ENCODE measurements around the gene OSM. TPM values are rescaled to one million over a fixed set of nuclear protein-coding genes. Genes with fewer than 3 reads are reported as not detected.
A peak's percentile ranks its signal among the peaks of the same experiment; 100 is the strongest.

OSM gene
- total RNA-seq, 1 experiment from 2014 or later: not detected

DNA sequence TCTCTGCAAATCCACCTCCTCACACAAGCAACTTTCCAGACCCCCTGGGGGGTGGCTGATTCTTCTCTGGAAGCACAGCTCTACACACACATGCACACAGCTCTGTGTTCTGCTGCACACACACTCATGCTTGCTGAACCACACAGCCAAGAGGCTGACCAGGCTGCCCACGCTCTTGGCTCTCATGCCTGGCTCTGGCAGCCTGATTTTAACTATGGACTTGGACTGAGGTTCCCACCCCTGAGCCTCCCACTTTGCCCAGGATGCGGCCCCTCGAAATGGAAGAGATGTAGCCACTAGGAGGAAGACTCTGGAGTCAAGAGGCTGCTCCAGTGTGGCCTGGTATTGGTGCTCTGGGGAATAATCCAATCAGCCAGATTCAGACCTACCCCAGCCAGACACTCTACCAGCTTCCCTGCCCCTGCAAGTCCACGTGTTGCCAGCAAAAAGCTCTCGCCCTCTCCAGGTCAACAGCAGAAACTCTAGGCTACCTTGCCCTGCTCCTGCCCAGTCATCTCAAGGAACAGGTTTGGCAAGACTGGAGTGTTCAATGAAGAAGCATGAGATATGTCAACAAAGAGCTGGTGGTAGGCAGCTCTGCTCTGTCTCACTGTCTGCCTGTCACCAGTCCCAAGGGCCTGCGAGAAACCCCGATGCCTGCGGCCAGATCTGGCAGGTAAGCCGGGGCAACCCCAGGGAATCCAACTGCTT is 31.5 kb upstream of the OSM start:
- DNase-seq (ENCODE audit: low read depth): no peak

DNA sequence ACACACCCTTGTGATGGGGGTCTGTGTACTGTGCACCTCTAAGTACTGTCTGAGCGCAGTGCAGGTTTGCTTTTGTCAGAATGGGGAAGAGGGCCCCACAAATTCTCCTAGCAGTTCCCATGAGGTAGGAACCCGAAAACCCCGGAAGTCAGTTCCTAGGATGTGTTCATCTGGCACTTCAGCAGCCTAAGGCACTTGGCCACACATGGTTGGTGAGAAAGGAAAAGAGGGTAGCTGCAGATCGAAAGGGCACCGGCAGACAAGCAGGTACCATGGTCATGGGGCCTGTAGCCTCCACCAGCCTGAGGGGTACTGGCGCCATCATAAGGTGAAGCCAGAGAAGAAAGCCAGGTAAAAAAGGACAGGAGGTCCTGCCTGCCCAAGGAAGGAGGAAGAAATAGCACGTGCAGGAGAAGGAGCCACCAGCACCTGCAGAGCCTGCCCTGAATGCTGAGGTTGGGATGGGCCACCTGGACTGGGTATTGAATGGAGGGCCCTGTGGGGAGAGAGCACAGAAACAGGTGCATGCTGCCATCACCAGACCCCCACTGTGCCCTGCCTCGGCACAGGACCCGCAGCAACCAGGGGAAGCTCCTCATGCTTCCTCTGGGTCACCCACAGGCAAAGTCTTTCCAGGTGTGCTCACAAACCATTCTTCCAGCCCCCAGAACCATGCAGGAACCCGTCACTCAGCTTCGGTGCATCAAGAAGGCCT is 30.8 kb upstream of the OSM start:
- no peak for DNase-seq (ENCODE audit: low read depth)

- no peak for DNase-seq (ENCODE audit: low read depth)
Observed at GRCh38 chr22:30296833-30297232, 30.2 kb upstream of the OSM start.

- DNase-seq (ENCODE audit: low read depth): no peak
Observed at GRCh38 chr22:30296324-30296723, 29.7 kb upstream of the OSM start.

DNA sequence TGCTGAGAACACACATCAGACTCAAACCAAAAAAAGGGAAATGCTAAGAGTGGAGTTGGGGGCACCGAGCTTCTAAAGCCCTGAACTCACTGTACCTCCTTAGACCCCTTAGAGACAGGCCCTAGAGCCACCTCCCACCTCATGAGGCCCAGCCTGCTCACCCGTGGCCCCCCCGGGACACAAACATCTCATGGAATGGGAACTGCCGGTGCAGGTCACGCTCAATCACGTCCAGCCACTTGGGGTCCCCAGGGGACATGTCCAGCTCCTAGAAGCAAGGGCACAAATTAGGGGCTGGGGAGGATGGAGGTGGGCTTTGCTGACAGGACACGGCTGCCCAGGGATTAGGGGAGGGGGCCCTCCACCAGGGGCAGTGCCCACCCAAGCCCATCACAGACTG is 28.9 kb upstream of the OSM start:
- no peak for DNase-seq (ENCODE audit: low read depth)

GRCh38 chr22:30294830-30295229 is 28.2 kb upstream of the OSM start:
- no peak for DNase-seq (ENCODE audit: low read depth)

GRCh38 chr22:30294066-30294465 is 27.4 kb upstream of the OSM start:
- no peak for DNase-seq (ENCODE audit: low read depth)

DNA sequence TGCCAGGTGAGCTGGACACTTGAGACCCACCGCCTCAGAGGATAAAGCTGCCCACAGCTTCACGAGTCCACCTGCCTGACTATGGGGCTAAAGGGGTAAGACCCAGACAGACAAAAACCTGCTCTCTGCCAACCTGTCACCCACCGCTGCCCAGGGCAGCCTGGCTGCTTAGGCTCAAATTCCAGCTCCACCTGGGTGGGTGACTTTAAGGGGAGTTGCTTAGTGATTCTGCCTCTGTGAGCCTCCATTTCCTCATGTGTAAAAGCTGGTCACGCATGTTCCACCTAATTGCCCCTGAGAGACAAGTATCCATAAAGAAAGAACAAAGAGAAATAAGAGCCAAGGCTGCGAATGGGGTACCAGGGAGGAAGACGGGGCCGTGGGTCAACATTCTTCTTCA is 26.4 kb upstream of the OSM start:
- DNase-seq (ENCODE audit: low read depth): no peak

DNA sequence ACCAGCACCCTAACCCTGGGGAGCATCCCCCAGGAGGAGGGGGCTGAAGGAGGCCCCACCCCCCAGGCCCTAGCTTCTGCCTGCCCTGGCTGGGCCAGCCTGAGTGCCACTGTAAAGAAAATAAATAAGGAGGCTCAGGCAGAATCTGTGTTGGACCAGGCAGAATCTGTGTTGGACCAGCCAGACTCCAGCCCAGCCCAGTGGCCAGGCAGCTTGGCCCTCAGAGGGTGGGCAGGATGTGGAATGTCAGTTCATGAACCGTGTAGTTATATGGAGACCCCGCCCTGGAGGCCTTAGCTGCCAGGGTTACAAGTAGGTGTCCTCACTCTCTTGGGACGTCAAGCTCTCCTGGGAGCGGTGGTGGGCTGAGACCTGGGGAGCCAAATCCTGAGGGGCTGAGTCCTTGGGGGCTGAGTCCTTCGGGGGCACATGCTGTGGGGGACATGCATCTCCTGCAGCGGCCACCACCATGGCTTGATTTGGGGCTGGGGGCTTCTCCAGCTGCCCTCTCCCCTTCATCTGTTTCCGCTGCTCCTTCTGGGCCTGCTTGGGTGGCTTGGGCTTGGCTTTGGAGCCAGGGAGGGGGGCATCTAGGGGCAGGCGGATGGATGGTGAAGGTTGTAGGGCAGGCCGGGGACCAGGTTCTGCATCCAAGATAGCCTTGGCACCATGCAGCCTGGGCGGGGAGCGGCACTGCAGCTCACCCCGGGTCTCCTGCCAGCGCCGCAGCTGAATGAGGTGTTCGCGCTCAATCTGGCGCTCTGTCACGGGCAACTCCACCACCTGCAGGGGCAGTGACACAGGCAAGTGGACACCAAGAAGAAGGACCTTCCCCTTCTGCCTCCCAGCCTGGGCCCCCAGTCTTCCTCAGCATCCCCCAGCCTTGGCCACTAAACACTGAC is 25.7 kb upstream of the OSM start:
- no peak for DNase-seq (ENCODE audit: low read depth)

- DNase-seq (ENCODE audit: low read depth): peak; percentile 90
Observed at GRCh38 chr22:30291058-30291892, 24.6 kb upstream of the OSM start.

- peak; percentile 97 for DNase-seq (ENCODE audit: low read depth)
Observed at GRCh38 chr22:30290342-30291057, 23.8 kb upstream of the OSM start.

DNA sequence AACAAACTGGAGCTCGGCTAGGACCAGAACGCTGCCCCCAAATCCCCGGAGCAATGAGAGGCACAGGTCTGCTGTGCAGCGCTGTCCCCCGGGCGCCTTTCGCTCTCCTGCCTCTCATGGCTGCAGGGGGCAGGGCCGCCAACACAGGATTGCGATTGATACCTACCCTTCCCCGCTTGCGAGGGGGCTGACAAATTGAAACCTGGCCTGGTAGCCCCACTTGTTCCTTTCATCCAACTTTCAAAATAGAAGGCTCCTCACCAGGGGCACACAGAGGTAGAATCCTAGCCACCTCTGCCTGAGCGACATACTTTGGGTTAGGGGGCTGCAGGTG is 23.3 kb upstream of the OSM start:
- DNase-seq (ENCODE audit: low read depth): no peak

DNA sequence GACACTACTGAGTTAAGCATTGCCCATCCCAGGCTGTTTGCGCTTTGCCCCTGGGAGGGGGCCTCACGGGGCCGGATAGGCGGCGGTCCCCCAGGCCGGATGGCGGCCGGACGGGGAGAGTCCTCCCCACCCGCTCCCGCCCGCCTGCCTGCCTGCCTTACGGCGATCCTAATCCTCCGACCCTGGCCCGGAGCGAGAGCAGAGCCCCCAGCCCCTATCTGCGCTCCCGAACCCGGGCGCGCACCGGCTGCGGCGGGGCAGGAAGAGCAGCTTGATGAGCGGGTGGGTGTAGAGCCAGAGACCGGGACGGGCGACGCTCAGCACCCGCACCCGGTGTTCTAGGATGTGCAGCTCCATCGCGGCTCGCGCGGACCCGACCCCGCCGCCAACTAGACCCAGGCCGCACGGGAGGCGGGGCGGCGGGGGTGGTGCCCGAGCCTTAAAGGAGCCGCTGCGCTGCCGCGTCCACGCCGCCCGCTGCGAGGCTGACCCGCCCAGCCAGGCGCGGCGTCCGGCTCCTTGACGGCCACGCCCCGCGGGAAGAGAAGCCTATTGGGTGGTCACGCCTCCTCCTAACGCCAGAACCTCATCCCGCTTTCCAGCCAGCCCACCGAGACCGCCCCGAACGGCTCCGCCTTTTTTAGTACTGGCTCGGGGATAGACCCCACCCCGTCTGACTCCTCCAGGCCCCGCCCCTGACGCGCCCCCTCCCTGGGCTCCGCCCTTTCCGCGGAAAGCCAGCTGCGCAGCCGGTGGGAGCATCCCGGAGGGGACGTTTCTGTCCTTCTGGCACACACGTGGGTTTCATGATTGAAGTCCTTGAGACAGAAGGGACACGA is 22.7 kb upstream of the OSM start, which contains the start of gene CASTOR1:
Gene CASTOR1, minus strand, starts transcription at position 365 of the 839 bp plus-strand sequence. Its CDS starts 8 bp downstream, at position 357.
- DNase-seq (ENCODE audit: low read depth): peak; percentile 98

DNA sequence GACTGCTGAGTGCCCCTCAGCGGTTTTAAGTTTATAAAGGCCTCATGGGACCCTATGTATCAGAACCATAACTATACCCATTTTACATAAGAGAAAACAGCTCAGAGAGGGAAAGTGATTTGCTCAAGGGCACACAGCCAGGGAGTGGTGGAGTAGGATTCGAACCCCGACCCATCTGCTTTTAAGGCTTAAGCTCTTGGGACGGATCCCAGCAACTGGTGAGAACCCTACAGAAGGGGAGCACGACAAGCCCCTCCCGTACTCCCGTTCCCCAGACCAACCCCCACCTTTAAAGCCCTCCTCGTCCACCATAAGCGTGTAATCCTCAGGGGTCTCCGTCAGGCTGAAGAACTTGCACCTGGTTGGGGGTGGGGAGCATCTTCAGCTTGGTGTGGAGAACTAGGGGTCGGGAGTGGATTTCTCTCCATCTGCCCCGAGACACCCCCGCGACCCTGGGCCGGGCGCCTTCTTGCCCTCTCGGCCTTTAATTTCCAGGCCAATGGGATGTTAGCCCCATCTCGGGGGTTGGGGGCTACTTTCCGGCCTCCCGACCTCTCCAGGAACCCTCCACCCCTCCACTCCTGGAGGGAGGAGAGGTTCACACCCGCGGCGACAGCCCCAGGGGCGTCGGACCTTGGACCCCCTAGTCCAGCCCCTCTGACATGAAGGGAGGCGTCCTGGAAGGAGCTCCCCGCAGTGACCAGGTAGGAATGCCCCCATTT is 21.9 kb upstream of the OSM start:
- no peak for DNase-seq (ENCODE audit: low read depth)

GRCh38 chr22:30287648-30288418 is 21.2 kb upstream of the OSM start:
- DNase-seq (ENCODE audit: low read depth): peak; percentile 86

DNA sequence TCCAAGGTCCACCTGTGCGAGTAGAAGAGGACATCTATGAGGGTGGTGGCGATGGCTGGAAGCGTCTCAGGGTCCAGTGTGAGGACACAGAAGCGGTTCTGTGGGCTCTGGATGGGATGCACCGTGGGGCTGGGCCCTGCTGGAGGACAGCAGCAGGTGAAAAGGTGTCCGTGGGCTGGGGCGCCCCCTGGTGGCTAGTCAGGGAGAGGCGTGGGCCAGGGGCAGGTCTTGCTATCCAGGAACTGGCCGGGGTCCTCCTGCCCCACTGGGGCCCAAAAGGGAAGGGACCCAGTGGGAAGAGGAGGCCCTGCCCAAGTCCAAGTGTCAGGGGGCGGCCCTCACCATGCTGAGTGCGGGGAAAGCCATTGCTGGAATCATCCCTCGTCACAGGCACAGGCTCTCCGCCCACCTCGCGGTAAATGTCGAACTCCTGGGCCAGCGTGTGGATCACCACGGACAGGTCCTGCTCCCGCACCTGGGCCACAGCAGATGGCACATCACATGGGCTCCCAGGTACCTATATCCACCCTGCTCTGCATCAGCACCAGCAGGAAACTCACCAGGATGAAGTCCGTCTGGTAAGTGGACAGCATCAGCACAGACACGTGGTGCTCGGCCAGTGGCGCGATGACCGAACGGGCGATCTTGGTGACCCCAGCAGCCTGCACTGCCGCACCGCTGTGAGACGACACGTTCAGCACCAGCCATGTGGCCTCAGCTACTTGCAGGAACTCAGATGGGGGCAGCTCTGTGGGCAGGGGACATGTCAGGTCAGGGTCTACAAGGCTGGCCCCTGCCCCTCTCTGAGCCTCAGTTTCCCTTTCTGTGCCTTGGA is 20.4 kb upstream of the OSM start:
- no peak for DNase-seq (ENCODE audit: low read depth)

DNA sequence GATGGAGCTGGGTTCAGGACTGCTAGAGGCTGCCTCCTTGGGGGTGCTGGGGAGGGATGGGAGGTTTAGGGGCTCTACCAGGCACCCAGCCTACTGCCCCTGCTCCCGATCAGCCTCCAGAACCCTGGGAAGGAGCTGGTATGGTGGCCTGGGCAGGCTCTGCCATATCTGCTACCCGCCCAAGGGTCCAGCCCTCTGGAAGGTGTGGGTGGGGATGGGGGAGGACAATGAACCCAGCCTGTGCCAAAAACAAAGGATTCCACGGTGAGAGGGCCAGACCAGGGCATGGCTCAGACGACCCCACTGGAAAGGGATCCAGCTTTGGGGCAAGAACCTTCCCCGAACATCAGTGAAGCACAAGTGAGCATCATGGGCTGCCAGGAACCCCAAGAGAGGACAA is 19.7 kb upstream of the OSM start:
- no peak for DNase-seq (ENCODE audit: low read depth)

All from LHCN-M2 (cell line).